Endothelial cell of umbilical vein (primary cell): ENCODE measurements around the gene AGXT.

Experiments
- CTCF ChIP-seq, 2 donors: IDR thresholded peaks; 1 replicate in 1 of 2; 2 replicates in 1 of 2; pipeline ENCODE4 v1.5.1; 2011; ENCODE audit warnings: low read length in 2 of 2, mild to moderate bottlenecking in 2 of 2, moderate library complexity in 2 of 2, control low read depth in 1 of 2, inconsistent platforms in 1 of 2, low read depth in 1 of 2; ENCODE audit not compliant: insufficient read depth in 1 of 2; ENCODE audit errors: extremely low read depth in 1 of 2
- JUN ChIP-seq: IDR thresholded peaks from 2 replicates; pipeline ENCODE4 v1.6.1; 2011; ENCODE audit warnings: borderline replicate concordance, low read depth; ENCODE audit not compliant: insufficient read length, insufficient read depth
- MAX ChIP-seq: IDR thresholded peaks from 2 replicates; pipeline ENCODE4 v1.6.1; 2011; ENCODE audit not compliant: insufficient read depth, insufficient read length
- POLR2A ChIP-seq: IDR thresholded peaks from 2 replicates; pipeline ENCODE4 v1.6.1; 2012; ENCODE audit warnings: low read depth, mild to moderate bottlenecking, control low read depth, low read length

- TF ChIP-seq CTCF (IDR thresholded peaks at IDR 0.05; ENCODE audit: extremely low read depth in 1 of 2, insufficient read depth in 1 of 2, low read depth in 1 of 2, low read length in 2 of 2) (no peak), MAX (no peak), POLR2A (no peak), JUN (no peak)
These were observed 6.1 kb downstream of the AGXT start for GRCh38 chr2:240874715-240875227.
